GM18517 (cell line): ENCODE data around the gene INTS11.
"Not testable (repeated sequence)": the region's sequence is repeated elsewhere in the genome, so short reads cannot be mapped to it uniquely, and the experiment has no call there.

Experiments
- ATAC-seq: cut with Tn5 transposase; IDR thresholded peaks from one replicate; pipeline ENCODE4 v1.9.1; 2021; ENCODE audit warnings: mild to moderate bottlenecking, moderate library complexity; ENCODE audit not compliant: unreplicated experiment

INTS11 gene

GRCh38 chr1:1324524-1325287, at the start of gene INTS11, which contains the start of gene CPTP:
Gene INTS11 (minus strand): TSS chr1:1324660. CDS start chr1:1324608, 52 bp downstream.
Gene CPTP (plus strand): TSS chr1:1324802. CDS start chr1:1326911, 2,109 bp downstream.
- ATAC-seq: peak; percentile 65

- no peak for ATAC-seq
These were observed 49.5 kb upstream of the INTS11 start for GRCh38 chr1:1373815-1374588.

GRCh38 chr1:1373051-1373814, 48.8 kb upstream of the INTS11 start:
- no peak for ATAC-seq

DNA sequence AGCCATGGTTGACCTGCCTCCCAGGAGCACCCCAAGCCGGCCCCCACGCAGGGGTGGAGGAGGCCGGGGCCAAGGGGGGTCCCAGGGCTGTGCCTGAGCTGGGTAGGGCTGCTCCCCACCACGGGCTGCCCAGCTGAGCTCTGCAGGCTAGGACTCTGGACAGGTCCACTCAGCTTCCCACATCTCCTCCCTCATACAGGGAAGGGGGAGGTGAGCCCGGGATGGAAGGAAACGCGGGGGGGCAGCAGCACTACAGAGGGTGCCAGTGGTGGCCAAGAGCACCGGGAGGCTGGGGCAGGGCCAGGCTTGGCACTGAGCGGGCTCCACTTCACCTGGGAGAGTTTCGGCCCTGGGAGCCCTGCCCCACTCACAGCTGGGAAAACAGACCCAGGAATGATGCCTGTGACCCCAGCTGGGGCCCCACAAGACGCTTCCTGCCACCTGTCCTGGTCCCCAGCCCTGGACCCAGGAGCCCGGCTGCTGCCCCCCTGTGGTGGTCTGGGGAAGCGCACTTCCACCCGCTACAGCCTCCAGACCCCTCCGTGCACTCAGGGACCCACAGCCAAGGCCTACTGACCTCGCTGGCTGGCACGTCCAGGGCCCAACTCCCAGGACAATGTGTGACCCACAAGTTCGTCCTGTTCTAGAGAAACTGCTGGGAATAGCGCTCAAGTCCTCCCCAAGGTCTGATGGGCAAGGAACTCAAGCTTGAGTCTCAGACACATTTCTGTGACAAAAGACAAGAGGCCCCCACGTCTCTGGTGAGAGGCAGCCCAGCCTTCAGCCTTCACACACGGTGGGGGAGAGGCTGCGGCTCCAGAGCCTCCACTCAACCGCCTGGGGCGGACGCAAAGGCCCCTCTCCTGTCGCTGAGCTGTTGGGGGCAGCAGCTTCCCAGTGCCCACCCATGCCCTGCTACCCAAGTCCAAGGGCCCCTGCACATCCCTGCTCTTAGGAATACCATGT, 47.6 kb upstream of the INTS11 start:
- ATAC-seq: no peak

DNA sequence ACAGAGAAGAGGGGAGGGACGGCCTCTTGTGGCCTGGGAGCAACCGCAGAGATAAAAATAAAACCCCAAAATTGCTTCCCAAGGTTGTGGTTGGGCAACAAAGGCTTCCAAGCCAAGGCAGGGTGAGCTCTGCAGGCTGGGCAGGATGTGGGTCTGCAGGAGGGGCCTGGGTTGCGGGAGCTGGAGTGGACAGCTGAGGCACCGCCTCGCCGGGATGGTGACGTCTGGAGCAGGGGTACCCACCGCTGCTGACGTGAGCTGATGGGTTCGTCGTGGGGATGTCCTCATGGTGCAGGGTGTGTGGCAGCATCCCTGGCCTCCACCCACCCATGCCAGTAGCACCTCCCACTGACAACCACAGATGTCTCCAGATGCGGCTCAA, 46.9 kb upstream of the INTS11 start:
- ATAC-seq: no peak

GRCh38 chr1:1370771-1371300, 46.4 kb upstream of the INTS11 start:
- no peak for ATAC-seq

GRCh38 chr1:1370094-1370493, 45.6 kb upstream of the INTS11 start:
- ATAC-seq: not testable (repeated sequence)

GRCh38 chr1:1367315-1367714, 42.9 kb upstream of the INTS11 start:
- ATAC-seq: no peak

GRCh38 chr1:1366699-1367066, 42.2 kb upstream of the INTS11 start:
- ATAC-seq: no peak

- ATAC-seq: no peak
These were observed 41.6 kb upstream of the INTS11 start for GRCh38 chr1:1365875-1366698.

GRCh38 chr1:1364266-1364665, 39.8 kb upstream of the INTS11 start:
- ATAC-seq: no peak

GRCh38 chr1:1361982-1362423, 37.5 kb upstream of the INTS11 start:
- ATAC-seq: no peak

DNA sequence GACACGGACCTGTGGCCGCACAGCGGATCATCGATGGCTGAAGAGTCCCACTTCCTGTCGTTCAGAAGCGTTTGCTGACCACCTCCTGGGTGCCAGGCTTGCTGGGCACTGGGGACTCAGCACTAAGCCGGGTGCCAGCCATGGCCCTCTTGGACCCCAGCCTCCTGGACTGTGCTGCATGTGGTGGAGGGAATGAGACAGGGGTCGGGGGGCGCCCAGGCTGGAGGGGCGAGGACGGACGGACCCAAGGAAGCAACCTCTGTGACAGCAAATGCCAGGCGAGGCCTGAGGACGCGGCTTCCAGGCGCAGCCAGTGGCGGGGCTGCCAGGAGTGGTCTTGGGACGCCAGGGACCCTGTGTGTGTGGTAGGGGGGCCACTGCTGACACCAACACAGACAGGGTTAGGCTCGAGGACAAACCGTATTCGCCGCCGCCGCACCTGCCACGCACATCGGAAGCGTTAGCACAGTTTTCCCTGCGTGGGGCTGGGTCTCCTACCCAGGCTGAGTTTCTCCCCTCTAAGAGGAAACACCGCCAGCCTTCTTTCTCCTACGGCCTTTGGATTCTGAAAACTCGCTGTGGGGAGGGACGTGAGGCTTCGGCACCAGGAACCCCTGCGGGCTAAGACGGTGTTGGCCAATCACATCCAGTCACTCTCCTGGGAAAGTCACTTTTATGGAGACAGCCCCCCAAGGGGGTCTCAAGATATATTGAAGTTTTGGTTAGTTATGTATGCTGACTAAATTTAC, 36.9 kb upstream of the INTS11 start:
- no peak for ATAC-seq

DNA sequence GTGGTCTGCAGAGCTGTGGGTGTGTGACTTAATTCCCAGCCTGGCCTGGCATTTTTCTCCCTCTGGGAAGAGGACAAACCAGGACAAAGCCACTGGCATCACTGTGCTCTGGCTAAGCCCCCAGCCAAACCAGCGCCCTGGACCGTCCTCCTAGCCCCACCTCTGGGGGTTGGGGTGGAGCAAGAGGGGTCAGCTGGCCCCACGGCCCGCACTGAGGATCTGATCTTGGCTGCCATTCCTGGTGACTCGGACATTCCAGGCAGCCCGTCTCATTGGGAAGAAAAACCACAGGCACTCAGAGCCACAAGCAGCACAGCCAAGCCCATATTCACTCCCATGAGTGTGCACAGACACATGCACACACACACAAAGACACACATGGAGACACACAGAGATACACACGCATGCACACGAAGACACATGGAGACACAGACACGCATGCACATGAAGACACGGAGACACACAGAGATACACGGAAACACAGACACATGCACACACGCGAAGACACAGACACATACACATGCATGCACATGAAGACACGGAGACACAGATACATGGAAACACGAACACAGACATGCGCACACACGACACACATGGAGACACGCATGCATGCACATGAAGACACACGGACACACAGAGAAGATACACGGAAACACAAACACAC, 36.2 kb upstream of the INTS11 start:
- ATAC-seq: no peak

- ATAC-seq: no peak
These were observed 35.4 kb upstream of the INTS11 start for GRCh38 chr1:1359664-1360468.

DNA sequence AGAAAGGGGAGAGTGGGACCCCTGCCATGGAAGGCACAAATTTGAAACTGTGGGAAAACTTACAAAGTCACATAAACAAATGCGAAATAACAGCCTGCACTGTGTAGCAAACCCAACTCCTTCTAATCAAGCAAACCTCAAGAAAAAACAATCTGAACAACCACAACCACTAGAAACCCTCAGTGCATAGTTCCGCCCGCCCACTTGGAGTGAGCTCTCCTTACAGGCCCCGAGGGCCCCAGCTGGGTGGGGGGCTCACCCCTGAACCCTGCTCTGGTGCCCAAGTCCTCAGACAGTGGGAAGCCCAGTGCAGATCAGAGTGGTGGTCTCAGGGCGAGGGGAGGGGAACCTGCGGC, 34.8 kb upstream of the INTS11 start:
- ATAC-seq: no peak
